Cardiac muscle cell (in vitro differentiated cells and primary cell): ENCODE measurements around the gene OR2A12. TPM values are rescaled to one million over a fixed set of nuclear protein-coding genes. Genes with fewer than 3 reads are reported as not detected.

Experiments used
- DNase-seq, 2 donors: peaks; one replicate each; pipeline versions ENCODE4 v3.0.0 to v3.0.0-alpha.2; 2010 to 2017; ENCODE audit warnings: low read depth in 1 of 2, low spot score in 1 of 2
- H3K27ac ChIP-seq: fragments of 200-600 bp; sonication (generic); 2 replicates; pipeline ENCODE4 v1.5.1; 2016
- H3K27me3 ChIP-seq: fragments of 200-600 bp; sonication (generic); 2 replicates; pipeline ENCODE4 v1.6.0; 2016; ENCODE audit warnings: control low read depth
- H3K36me3 ChIP-seq: fragments of 200-600 bp; sonication (generic); 2 replicates; pipeline ENCODE4 v1.5.1; 2016; ENCODE audit warnings: control low read depth
- H3K4me1 ChIP-seq: fragments of 200-600 bp; sonication (generic); 2 replicates; pipeline ENCODE4 v1.8.1; 2017; ENCODE audit warnings: low read depth, mild to moderate bottlenecking, mixed run types
- H3K4me3 ChIP-seq: fragments of 200-600 bp; sonication (generic); 2 replicates; pipeline ENCODE4 v1.5.1; 2016; ENCODE audit warnings: mild to moderate bottlenecking
- H3K9me3 ChIP-seq: fragments of 200-600 bp; sonication (generic); 2 replicates; pipeline ENCODE4 v1.5.1; 2017; ENCODE audit warnings: low read depth, mild to moderate bottlenecking, control low read depth
- polyA plus RNA-seq: library from polyadenylated mRNA; unstranded; fragments of >200 nt; fragmentation: Nextera tagmentation; extraction: Ambion mirVana; gene quantifications from 2 replicates; pipeline ENCODE4 v1.2.1, GENCODE V29; 2016
- total RNA-seq: library from RNA; depleted of rRNA; stranded (reverse); fragments of >200 nt; gene quantifications from 2 replicates; pipeline ENCODE4 v1.2.3, GENCODE V29; 2016
- TF ChIP-seq, protein P1 (sequence below): IDR thresholded peaks from 2 replicates; pipeline ENCODE4 v1.5.1; 2012; ENCODE audit warnings: low read depth, mild to moderate bottlenecking, low read length

Gene OR2A12
- total and polyA plus RNA-seq, 2 experiments from 2014 or later = not detected

GRCh38 chr7:144069953-144070352 lies 16.1 kb upstream of the OR2A12 start:
- Histone ChIP-seq H3K27ac (no peak overlapping the region), H3K4me1 (no peaks in the 10 kb centered on the region), H3K36me3 (no peaks in the 10 kb centered on the region), H3K27me3 (no peaks in the 10 kb centered on the region), H3K9me3 (no peaks in the 10 kb centered on the region), H3K4me3 (no peak overlapping the region)
- no peak for DNase-seq
- TF ChIP-seq, protein P1, sequence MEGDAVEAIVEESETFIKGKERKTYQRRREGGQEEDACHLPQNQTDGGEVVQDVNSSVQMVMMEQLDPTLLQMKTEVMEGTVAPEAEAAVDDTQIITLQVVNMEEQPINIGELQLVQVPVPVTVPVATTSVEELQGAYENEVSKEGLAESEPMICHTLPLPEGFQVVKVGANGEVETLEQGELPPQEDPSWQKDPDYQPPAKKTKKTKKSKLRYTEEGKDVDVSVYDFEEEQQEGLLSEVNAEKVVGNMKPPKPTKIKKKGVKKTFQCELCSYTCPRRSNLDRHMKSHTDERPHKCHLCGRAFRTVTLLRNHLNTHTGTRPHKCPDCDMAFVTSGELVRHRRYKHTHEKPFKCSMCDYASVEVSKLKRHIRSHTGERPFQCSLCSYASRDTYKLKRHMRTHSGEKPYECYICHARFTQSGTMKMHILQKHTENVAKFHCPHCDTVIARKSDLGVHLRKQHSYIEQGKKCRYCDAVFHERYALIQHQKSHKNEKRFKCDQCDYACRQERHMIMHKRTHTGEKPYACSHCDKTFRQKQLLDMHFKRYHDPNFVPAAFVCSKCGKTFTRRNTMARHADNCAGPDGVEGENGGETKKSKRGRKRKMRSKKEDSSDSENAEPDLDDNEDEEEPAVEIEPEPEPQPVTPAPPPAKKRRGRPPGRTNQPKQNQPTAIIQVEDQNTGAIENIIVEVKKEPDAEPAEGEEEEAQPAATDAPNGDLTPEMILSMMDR = no peak

- Histone ChIP-seq H3K36me3 (no peaks in the 10 kb centered on the region), H3K27me3 (no peaks in the 10 kb centered on the region), H3K27ac (no peak overlapping the region), H3K4me3 (no peak overlapping the region), H3K4me1 (no peaks in the 10 kb centered on the region), H3K9me3 (no peaks in the 10 kb centered on the region)
- TF ChIP-seq, protein P1 = no peak
- DNase-seq = no peak
Observed at GRCh38 chr7:144074374-144074773, 11.7 kb upstream of the OR2A12 start.

DNA sequence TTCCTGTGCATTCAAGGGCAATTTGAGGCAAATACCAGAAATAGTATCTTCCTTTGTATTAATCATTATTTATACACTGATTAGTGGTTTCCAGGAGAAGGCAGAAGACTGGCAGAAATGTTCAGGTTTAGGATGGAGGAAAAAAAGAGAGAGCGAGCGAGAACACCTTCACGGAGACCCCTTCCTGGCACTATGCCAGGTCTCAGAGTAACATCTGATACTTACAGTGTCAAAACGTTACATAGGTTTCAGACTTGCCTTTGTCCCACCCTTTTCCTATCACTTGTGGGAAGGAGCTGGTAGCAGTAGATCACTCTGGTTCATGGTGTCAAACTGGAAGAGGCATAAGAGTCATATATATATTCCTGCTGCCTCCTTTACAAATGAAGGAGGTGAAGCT lies 652 bp downstream of the OR2A12 start:
- no peak for DNase-seq
- Histone ChIP-seq H3K27me3 (no peaks in the 10 kb centered on the region), H3K27ac (no peak overlapping the region), H3K4me1 (no peaks in the 10 kb centered on the region), H3K4me3 (no peak overlapping the region), H3K9me3 (no peaks in the 10 kb centered on the region), H3K36me3 (no peaks in the 10 kb centered on the region)
- TF ChIP-seq, protein P1 = no peak

GRCh38 chr7:144087230-144087629 lies 1.2 kb downstream of the OR2A12 start:
- Histone ChIP-seq H3K9me3 (no peaks in the 10 kb centered on the region), H3K4me1 (no peaks in the 10 kb centered on the region), H3K36me3 (no peaks in the 10 kb centered on the region), H3K4me3 (no peak overlapping the region), H3K27ac (no peak overlapping the region), H3K27me3 (no peaks in the 10 kb centered on the region)
- TF ChIP-seq, protein P1 = no peak
- no peak for DNase-seq

GRCh38 chr7:144090667-144091066 lies 4.6 kb downstream of the OR2A12 start:
- Histone ChIP-seq H3K4me3 (no peak overlapping the region), H3K9me3 (no peaks in the 10 kb centered on the region), H3K27ac (no peak overlapping the region), H3K27me3 (no peaks in the 10 kb centered on the region), H3K4me1 (no peaks in the 10 kb centered on the region), H3K36me3 (no peaks in the 10 kb centered on the region)
- TF ChIP-seq, protein P1 = no peak
- no peak for DNase-seq

- DNase-seq = no peak
- Histone ChIP-seq H3K4me3 (no peak overlapping the region), H3K27me3 (no peaks in the 10 kb centered on the region), H3K9me3 (no peaks in the 10 kb centered on the region), H3K27ac (no peak overlapping the region), H3K36me3 (no peaks in the 10 kb centered on the region), H3K4me1 (peaks cover 20% of the 10 kb centered on the region)
- TF ChIP-seq, protein P1 = no peak
Observed at GRCh38 chr7:144098776-144099175, 12.7 kb downstream of the OR2A12 start.
